COLO668 (cell line): ENCODE measurements around the gene PCYT1A.
"Not testable (repeated sequence)": the region's sequence is repeated elsewhere in the genome, so short reads cannot be mapped to it uniquely, and the experiment has no call there.

ENCODE experiments used
- DNase-seq: peaks from one replicate; lab custom pipeline; 2025; ENCODE audit not compliant: unreplicated experiment; lab: John Stamatoyannopoulos, UW

The PCYT1A gene

GRCh38 chr3:196288141-196288460, 575 bp upstream of the PCYT1A start:
- no peak for DNase-seq

GRCh38 chr3:196287090-196287439, 461 bp downstream of the PCYT1A start:
- DNase-seq, result no peak

GRCh38 chr3:196284396-196284795, 3.1 kb downstream of the PCYT1A start:
- no peak for DNase-seq

GRCh38 chr3:196281962-196282361, 5.6 kb downstream of the PCYT1A start:
- no peak for DNase-seq

GRCh38 chr3:196280689-196281440, 6.7 kb downstream of the PCYT1A start:
- DNase-seq, result no peak

- no peak for DNase-seq
Observed at GRCh38 chr3:196275126-196275525, 12.4 kb downstream of the PCYT1A start.

- no peak for DNase-seq
Observed at GRCh38 chr3:196274585-196274984, 12.9 kb downstream of the PCYT1A start.

- DNase-seq, result no peak
Observed at GRCh38 chr3:196273655-196274054, 13.9 kb downstream of the PCYT1A start.

GRCh38 chr3:196272826-196273225, 14.7 kb downstream of the PCYT1A start:
- DNase-seq, result no peak

- DNase-seq, result no peak
Observed at GRCh38 chr3:196270499-196270898, 17.0 kb downstream of the PCYT1A start.

GRCh38 chr3:196268284-196269163, 19.0 kb downstream of the PCYT1A start:
- DNase-seq, result no peak

GRCh38 chr3:196263819-196264218, 23.7 kb downstream of the PCYT1A start:
- no peak for DNase-seq

- no peak for DNase-seq
Observed at GRCh38 chr3:196260784-196261183, 26.7 kb downstream of the PCYT1A start.

- no peak for DNase-seq
Observed at GRCh38 chr3:196255776-196256175, 31.8 kb downstream of the PCYT1A start.

GRCh38 chr3:196254376-196255283, 32.9 kb downstream of the PCYT1A start:
- DNase-seq, result no peak

- no peak for DNase-seq
Observed at GRCh38 chr3:196251918-196252317, 35.6 kb downstream of the PCYT1A start.

GRCh38 chr3:196246612-196247308, 40.8 kb downstream of the PCYT1A start:
- DNase-seq, result no peak

GRCh38 chr3:196244166-196244565, 43.4 kb downstream of the PCYT1A start:
- DNase-seq, result not testable (repeated sequence)

GRCh38 chr3:196241704-196242103, 45.8 kb downstream of the PCYT1A start:
- no peak for DNase-seq

- no peak for DNase-seq
Observed at GRCh38 chr3:196240424-196240823, 47.1 kb downstream of the PCYT1A start.
